ENCODE results near the gene HLTF. TPM values are rescaled to one million over a fixed set of nuclear protein-coding genes. Genes with fewer than 3 reads are reported as not detected.

Gene HLTF
- total RNA-seq, 1 donor from 2014 or later = 15.9 TPM

- H3K27ac Mint-ChIP-seq (ENCODE audit: unreplicated experiment) = no peak overlapping the region
- no peak for TF ChIP-seq CTCF (IDR thresholded peaks at IDR 0.05; ENCODE audit: unreplicated experiment)
- no peaks in the 10 kb centered on the region for H3K4me1 Mint-ChIP-seq (ENCODE audit: unreplicated experiment)
- no peaks in the 10 kb centered on the region for H3K9me3 Mint-ChIP-seq (ENCODE audit: unreplicated experiment)
- H3K4me3 Mint-ChIP-seq (ENCODE audit: unreplicated experiment) = no peak overlapping the region
- H3K36me3 Mint-ChIP-seq (ENCODE audit: low read depth, unreplicated experiment) = peaks cover 20% of the 10 kb centered on the region
- DNase-seq (ENCODE audit: low spot score) = no peak
- no peaks in the 10 kb centered on the region for H3K27me3 Mint-ChIP-seq (ENCODE audit: unreplicated experiment)
Measured at GRCh38 chr3:148998297-148998696, 88.0 kb downstream of the HLTF start.

GRCh38 chr3:148997623-148998022 is 88.7 kb downstream of the HLTF start:
- Mint-ChIP-seq H3K4me1 (ENCODE audit: unreplicated experiment) (no peaks in the 10 kb centered on the region), H3K4me3 (ENCODE audit: unreplicated experiment) (no peak overlapping the region), H3K36me3 (ENCODE audit: low read depth, unreplicated experiment) (peaks cover 20% of the 10 kb centered on the region), H3K27me3 (ENCODE audit: unreplicated experiment) (peaks cover under 1% of the 10 kb centered on the region), H3K9me3 (ENCODE audit: unreplicated experiment) (no peaks in the 10 kb centered on the region), H3K27ac (ENCODE audit: unreplicated experiment) (no peak overlapping the region)
- no peak for TF ChIP-seq CTCF (IDR thresholded peaks at IDR 0.05; ENCODE audit: unreplicated experiment)
- no peak for DNase-seq (ENCODE audit: low spot score)

GRCh38 chr3:148992635-148993255 is 93.6 kb downstream of the HLTF start:
- Mint-ChIP-seq H3K4me3 (ENCODE audit: unreplicated experiment) (peak overlapping the region; percentile 89), H3K9me3 (ENCODE audit: unreplicated experiment) (no peaks in the 10 kb centered on the region), H3K27ac (ENCODE audit: unreplicated experiment) (peak overlapping the region; percentile 39), H3K36me3 (ENCODE audit: low read depth, unreplicated experiment) (peaks cover 24% of the 10 kb centered on the region), H3K4me1 (ENCODE audit: unreplicated experiment) (no peaks in the 10 kb centered on the region), H3K27me3 (ENCODE audit: unreplicated experiment) (peaks cover 6% of the 10 kb centered on the region)
- DNase-seq (ENCODE audit: low spot score) = no peak
- no peak for TF ChIP-seq CTCF (IDR thresholded peaks at IDR 0.05; ENCODE audit: unreplicated experiment)

GRCh38 chr3:148992027-148992634 is 94.2 kb downstream of the HLTF start:
- Mint-ChIP-seq H3K27me3 (ENCODE audit: unreplicated experiment) (peaks cover 7% of the 10 kb centered on the region), H3K9me3 (ENCODE audit: unreplicated experiment) (no peaks in the 10 kb centered on the region), H3K4me3 (ENCODE audit: unreplicated experiment) (peak overlapping the region; percentile 89), H3K4me1 (ENCODE audit: unreplicated experiment) (no peaks in the 10 kb centered on the region), H3K36me3 (ENCODE audit: low read depth, unreplicated experiment) (peaks cover 23% of the 10 kb centered on the region), H3K27ac (ENCODE audit: unreplicated experiment) (peak overlapping the region; percentile 39)
- no peak for TF ChIP-seq CTCF (IDR thresholded peaks at IDR 0.05; ENCODE audit: unreplicated experiment)
- peak; percentile 45 for DNase-seq (ENCODE audit: low spot score)

All from endothelial cell (in vitro differentiated cells).